B cell (primary cell): ENCODE data around the gene GADD45G. TPM values are rescaled to one million over a fixed set of nuclear protein-coding genes. Genes with fewer than 3 reads are reported as not detected.

ENCODE experiments used
- ATAC-seq: fragments of 200-7000 bp; cut with Tn5 transposase; one replicate; pipeline ENCODE4 v1.10.0; 2021; ENCODE audit warnings: low read depth, mild to moderate bottlenecking, moderate number of reproducible peaks, moderate library complexity
- CTCF ChIA-PET: fragments of 350-600 bp; sonication (Branson Sonifier 250); formaldehyde crosslinking; loops from one replicate; lab custom pipeline; 2021; ENCODE audit warnings: antibody characterized with exemption, inconsistent platforms; lab: Charles Lee
- POLR2A ChIA-PET: fragments of 350-600 bp; sonication (Branson Sonifier 250); formaldehyde crosslinking; loops from one replicate; lab custom pipeline; 2021; ENCODE audit warnings: antibody characterized with exemption; lab: Charles Lee
- DNase-seq: peaks from one replicate; pipeline ENCODE4 v3.0.0; 2013
- H2AFZ ChIP-seq: 2 replicates; pipeline ENCODE4 v1.6.1; 2012; ENCODE audit warnings: mild to moderate bottlenecking, low read depth, low read length; ENCODE audit not compliant: insufficient read depth, poor library complexity, severe bottlenecking
- H3K27ac ChIP-seq, 2 donors: 1 replicate in 1 of 2; 2 replicates in 1 of 2; pipeline ENCODE4 v1.5.1; 2012 to 2013; ENCODE audit warnings: low read length in 2 of 2, mild to moderate bottlenecking in 2 of 2, moderate library complexity in 1 of 2
- H3K27me3 ChIP-seq, 4 experiments: fragments of 200-600 bp in 1 of 4; sonication (generic) in 1 of 4; replicated peaks in 1 of 4; 1 replicate in 2 of 4; 2 replicates in 2 of 4; pipeline versions ENCODE4 v1.6.1 to v1.7.0; 2013 to 2016; ENCODE audit warnings: low read length in 3 of 4, mild to moderate bottlenecking in 2 of 4, mixed read lengths in 1 of 4, moderate library complexity in 1 of 4; ENCODE audit not compliant: insufficient read depth in 4 of 4, control insufficient read depth in 3 of 4; ENCODE audit errors: control extremely low read depth in 1 of 4
- H3K36me3 ChIP-seq, 2 experiments: replicated peaks in 1 of 2; 1 replicate in 1 of 2; 2 replicates in 1 of 2; pipeline versions ENCODE4 v1.6.1 to v1.7.1; 2013; ENCODE audit warnings: low read length in 1 of 2; ENCODE audit not compliant: insufficient read depth in 2 of 2, control insufficient read depth in 1 of 2; ENCODE audit errors: control extremely low read depth in 1 of 2, extremely low read depth in 1 of 2
- H3K4me1 ChIP-seq, 2 donors: fragments of 200-600 bp in 1 of 2; sonication (generic) in 1 of 2; 1 replicate in 1 of 2; 2 replicates in 1 of 2; pipeline versions ENCODE4 v1.5.1 to v1.6.1; 2013 to 2017; ENCODE audit warnings: low read length in 2 of 2; ENCODE audit not compliant: control insufficient read depth in 2 of 2, insufficient read depth in 2 of 2
- H3K4me2 ChIP-seq: replicated peaks from 2 replicates; pipeline ENCODE3; 2012; ENCODE audit warnings: mild to moderate bottlenecking, low read depth, low read length; ENCODE audit not compliant: poor library complexity, severe bottlenecking
- H3K4me3 ChIP-seq, 5 experiments: fragments of 200-600 bp in 1 of 5; sonication (generic) in 1 of 5; 1 replicate in 3 of 5; 2 replicates in 2 of 5; pipeline versions ENCODE4 v1.5.1 to v1.7.0; 2011 to 2016; ENCODE audit warnings: low read length in 4 of 5, mild to moderate bottlenecking in 4 of 5, low read depth in 2 of 5, control low read depth in 1 of 5, moderate library complexity in 1 of 5; ENCODE audit not compliant: insufficient read depth in 1 of 5; ENCODE audit errors: control extremely low read depth in 1 of 5, extremely low read depth in 1 of 5
- H3K79me2 ChIP-seq: fragments of 200-600 bp; sonication (generic); one replicate; pipeline ENCODE4 v1.6.0; 2016; ENCODE audit warnings: low read length; ENCODE audit not compliant: control insufficient read depth, insufficient read depth
- H3K9ac ChIP-seq: fragments of 200-600 bp; sonication (generic); 2 replicates; pipeline ENCODE4 v1.6.1; 2017; ENCODE audit warnings: mild to moderate bottlenecking, low read length, moderate library complexity
- H3K9me3 ChIP-seq, 3 donors: one replicate each; pipeline versions ENCODE4 v1.6.1 to v1.7.1; 2013; ENCODE audit warnings: low read length in 2 of 3; ENCODE audit not compliant: control insufficient read depth in 2 of 3, insufficient read depth in 1 of 3; ENCODE audit errors: control extremely low read depth in 1 of 3
- H4K20me1 ChIP-seq: 2 replicates; pipeline ENCODE4 v1.6.0; 2012; ENCODE audit warnings: mild to moderate bottlenecking, low read length; ENCODE audit not compliant: insufficient read depth, control insufficient read depth, poor library complexity, severe bottlenecking
- H3K27ac Mint-ChIP-seq: one replicate; pipeline ENCODE4 v1.8.0; 2021; ENCODE audit warnings: mixed read lengths
- H3K27me3 Mint-ChIP-seq: one replicate; pipeline ENCODE4 v1.8.0; 2021; ENCODE audit warnings: mixed read lengths
- H3K4me1 Mint-ChIP-seq: one replicate; pipeline ENCODE4 v1.8.0; 2021; ENCODE audit warnings: mixed read lengths
- H3K4me3 Mint-ChIP-seq: one replicate; pipeline ENCODE4 v1.8.0; 2021; ENCODE audit warnings: mixed read lengths
- H3K9me3 Mint-ChIP-seq: one replicate; pipeline ENCODE4 v1.8.0; 2022; ENCODE audit warnings: mixed read lengths; ENCODE audit not compliant: insufficient read depth
- CTCF ChIP-seq: fragments of 200-600 bp; IDR thresholded peaks from one replicate; pipeline ENCODE4 v1.8.0; 2022; ENCODE audit warnings: antibody characterized with exemption, mild to moderate bottlenecking
- EZH2 ChIP-seq: IDR thresholded peaks from 2 replicates; pipeline ENCODE4 v1.6.1; 2012; ENCODE audit warnings: borderline replicate concordance, low read depth, mild to moderate bottlenecking, moderate library complexity, low read length; ENCODE audit not compliant: insufficient read depth, poor library complexity, severe bottlenecking
- WGBS: methylation state at CpG from one replicate; pipeline ENCODE4 v1.1.5; 2013; ENCODE audit warnings: missing lambda C conversion rate; ENCODE audit not compliant: insufficient coverage; 5-methylcytosine and 5-hydroxymethylcytosine counted together
- intact Hi-C: fragments of 100-400 bp; cut with micrococcal nuclease; formaldehyde crosslinking; loops from one replicate; pipeline ENCODE4 v1.10.0; 2022
- polyA plus RNA-seq: library from polyadenylated mRNA; depleted of rRNA; stranded (reverse); fragments of >200 nt; gene quantifications from 2 replicates; pipeline ENCODE4 v1.2.3, GENCODE V29; 2012
- total RNA-seq, 2 donors: library from RNA; stranded (reverse); fragments of 120-200 nt in 1 of 2; gene quantifications; 1 replicate in 1 of 2; 2 replicates in 1 of 2; pipeline versions ENCODE4 v1.2.3 to v1.2.4, GENCODE V29; 2013 to 2022

The GADD45G gene
- total and polyA plus RNA-seq, 2 donors (not counting 1 experiment from before 2014, with no cell fraction given), result 4.3 to 5.9 TPM

- H3K79me2 ChIP-seq, result no peaks in the 10 kb centered on the region
- no peak overlapping the region for H3K4me3 ChIP-seq
- no peak overlapping the region for H3K27ac ChIP-seq
- DNase-seq (no peak), ATAC-seq (no peak)
- peaks cover 19% of the 10 kb centered on the region for H3K27me3 Mint-ChIP-seq
- 0% methylated on average over 1 of the region's 2 CpGs for WGBS
- no peak overlapping the region for H3K4me2 ChIP-seq
- intact Hi-C loops, result loop anchor here (1.0 kb wide), 1 partner anchor 504 kb away; no protein-coding TSS in a partner anchor
- peaks cover 5% of the 10 kb centered on the region for H3K4me1 Mint-ChIP-seq
- TF ChIP-seq CTCF, result no peak
- TF ChIP-seq EZH2, result no peak
- H3K9me3 Mint-ChIP-seq, result no peaks in the 10 kb centered on the region
- no peak overlapping the region for H3K9ac ChIP-seq
- CTCF ChIA-PET, result interaction anchor here (0.7 to 14.3 kb wide), 31 partner anchors 8 to 1828 kb away, joined by 3 to 406 read pairs (median 5); no protein-coding TSS in a partner anchor
- no peaks in the 10 kb centered on the region for H4K20me1 ChIP-seq
- H3K4me1 ChIP-seq, result peaks cover 1 to 7% of the 10 kb centered on the region in 2 donors
- H3K4me3 Mint-ChIP-seq, result no peak overlapping the region
- POLR2A ChIA-PET, result no interaction called here
- H3K36me3 ChIP-seq, result no peaks in the 10 kb centered on the region
- H2AFZ ChIP-seq, result no peak overlapping the region
- peaks cover 0 to 12% (median 2%) of the 10 kb centered on the region in 4 experiments for H3K27me3 ChIP-seq
- no peak overlapping the region for H3K27ac Mint-ChIP-seq
- H3K9me3 ChIP-seq, result no peaks in the 10 kb centered on the region
Observed at GRCh38 chr9:89598363-89598713, 6.5 kb upstream of the GADD45G start.

- Histone ChIP-seq H3K9ac (no peak overlapping the region), H3K4me1 (peaks cover 7 to 13% of the 10 kb centered on the region in 2 donors), H3K4me3 (no peak overlapping the region), H3K36me3 (no peaks in the 10 kb centered on the region), H3K27me3 (peaks cover 0 to 16% (median 4%) of the 10 kb centered on the region in 4 experiments), H3K4me2 (no peak overlapping the region), H3K79me2 (no peaks in the 10 kb centered on the region), H3K27ac (no peak overlapping the region), H2AFZ (no peak overlapping the region), H3K9me3 (no peaks in the 10 kb centered on the region), H4K20me1 (no peaks in the 10 kb centered on the region)
- Mint-ChIP-seq H3K9me3 (no peaks in the 10 kb centered on the region), H3K27ac (no peak overlapping the region), H3K4me3 (no peak overlapping the region), H3K27me3 (peaks cover 15% of the 10 kb centered on the region), H3K4me1 (peaks cover 10% of the 10 kb centered on the region)
- intact Hi-C loops, result loop anchor here (1.0 kb wide), 1 partner anchor 503 kb away; no protein-coding TSS in a partner anchor
- WGBS, result 78% methylated on average over 10 of the region's 10 CpGs
- CTCF ChIA-PET, result interaction anchor here (1.2 to 14.3 kb wide), 21 partner anchors 8 to 1827 kb away, joined by 3 to 406 read pairs (median 7); no protein-coding TSS in a partner anchor
- DNase-seq, result no peak
- ATAC-seq, result no peak
- POLR2A ChIA-PET, result no interaction called here
- no peak for TF ChIP-seq CTCF
- TF ChIP-seq EZH2, result no peak
Observed at GRCh38 chr9:89598926-89599325, 5.9 kb upstream of the GADD45G start.
